ENCODE measurements around the gene TSR3.

TSR3 gene

DNA sequence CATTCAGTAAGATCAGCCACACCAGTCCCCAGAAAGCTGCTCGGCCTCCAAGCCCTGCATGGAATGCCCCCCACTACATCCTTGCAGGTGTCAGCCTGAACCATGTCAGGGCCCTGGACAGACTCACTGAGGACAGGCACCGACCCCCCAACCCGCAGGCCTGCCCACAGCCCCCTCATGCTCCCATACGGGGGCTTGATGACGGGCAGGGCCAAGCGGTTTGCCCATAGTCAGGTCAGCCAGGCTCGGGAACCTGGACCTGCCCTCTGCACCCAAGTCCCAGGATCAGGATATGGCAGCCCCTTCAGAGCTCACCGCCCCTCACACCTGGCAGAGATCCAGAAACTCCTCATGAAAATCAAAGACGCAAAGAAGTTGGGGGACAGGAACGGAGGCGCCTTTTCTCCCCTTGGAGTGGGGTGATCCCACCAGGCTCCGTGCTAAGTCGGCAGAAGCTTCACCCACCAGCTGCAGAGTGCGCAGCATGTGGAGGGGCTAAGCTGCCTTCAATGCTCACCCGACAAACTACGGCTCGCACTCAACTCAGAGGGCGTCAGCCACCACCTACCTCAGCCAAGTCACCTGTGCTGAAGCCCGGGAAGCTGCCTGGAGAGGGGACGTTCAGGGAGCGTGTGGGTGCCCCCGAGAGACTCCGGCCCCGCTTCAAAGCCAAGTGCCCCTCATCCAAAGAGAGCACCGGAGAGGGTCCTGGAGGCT is 26.6 kb upstream of the TSR3 start:
- Histone ChIP-seq H3K9ac (ENCODE audit: low read depth, low read length) (no peak overlapping the region), H4K20me1 (ENCODE audit: insufficient read depth, low read length) (peaks cover 17% of the 10 kb centered on the region), H3K4me3 (ENCODE audit: low read depth in 1 of 2, low read length in 2 of 2) (no peak overlapping the region), H3K4me1 (ENCODE audit: insufficient read depth, low read length) (no peaks in the 10 kb centered on the region), H3K27me3 (ENCODE audit: insufficient read depth, low read length, poor library complexity) (no peaks in the 10 kb centered on the region), H3K4me2 (ENCODE audit: insufficient read depth, low read length) (no peak overlapping the region), H3K27ac (ENCODE audit: low read length) (no peak overlapping the region), H3K9me3 (ENCODE audit: insufficient read depth, low read length, severe bottlenecking) (no peaks in the 10 kb centered on the region), H3K79me2 (ENCODE audit: insufficient read depth, low read length) (no peaks in the 10 kb centered on the region), H3K36me3 (ENCODE audit: insufficient read depth, low read length) (peaks cover 26% of the 10 kb centered on the region), H2AFZ (ENCODE audit: low read depth, low read length) (no peak overlapping the region)
- ATAC-seq (ENCODE audit: insufficient read depth, low read depth) = no peak
- TF ChIP-seq EZH2 (IDR thresholded peaks at IDR 0.05; ENCODE audit: borderline replicate concordance, low read depth, low read length, severe bottlenecking) = no peak
- TF ChIP-seq, protein P1, sequence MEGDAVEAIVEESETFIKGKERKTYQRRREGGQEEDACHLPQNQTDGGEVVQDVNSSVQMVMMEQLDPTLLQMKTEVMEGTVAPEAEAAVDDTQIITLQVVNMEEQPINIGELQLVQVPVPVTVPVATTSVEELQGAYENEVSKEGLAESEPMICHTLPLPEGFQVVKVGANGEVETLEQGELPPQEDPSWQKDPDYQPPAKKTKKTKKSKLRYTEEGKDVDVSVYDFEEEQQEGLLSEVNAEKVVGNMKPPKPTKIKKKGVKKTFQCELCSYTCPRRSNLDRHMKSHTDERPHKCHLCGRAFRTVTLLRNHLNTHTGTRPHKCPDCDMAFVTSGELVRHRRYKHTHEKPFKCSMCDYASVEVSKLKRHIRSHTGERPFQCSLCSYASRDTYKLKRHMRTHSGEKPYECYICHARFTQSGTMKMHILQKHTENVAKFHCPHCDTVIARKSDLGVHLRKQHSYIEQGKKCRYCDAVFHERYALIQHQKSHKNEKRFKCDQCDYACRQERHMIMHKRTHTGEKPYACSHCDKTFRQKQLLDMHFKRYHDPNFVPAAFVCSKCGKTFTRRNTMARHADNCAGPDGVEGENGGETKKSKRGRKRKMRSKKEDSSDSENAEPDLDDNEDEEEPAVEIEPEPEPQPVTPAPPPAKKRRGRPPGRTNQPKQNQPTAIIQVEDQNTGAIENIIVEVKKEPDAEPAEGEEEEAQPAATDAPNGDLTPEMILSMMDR (IDR thresholded peaks at IDR 0.05; ENCODE audit: borderline replicate concordance, extremely low read depth, low read length, poor library complexity, severe bottlenecking) = no peak
- no peak for DNase-seq

DNA sequence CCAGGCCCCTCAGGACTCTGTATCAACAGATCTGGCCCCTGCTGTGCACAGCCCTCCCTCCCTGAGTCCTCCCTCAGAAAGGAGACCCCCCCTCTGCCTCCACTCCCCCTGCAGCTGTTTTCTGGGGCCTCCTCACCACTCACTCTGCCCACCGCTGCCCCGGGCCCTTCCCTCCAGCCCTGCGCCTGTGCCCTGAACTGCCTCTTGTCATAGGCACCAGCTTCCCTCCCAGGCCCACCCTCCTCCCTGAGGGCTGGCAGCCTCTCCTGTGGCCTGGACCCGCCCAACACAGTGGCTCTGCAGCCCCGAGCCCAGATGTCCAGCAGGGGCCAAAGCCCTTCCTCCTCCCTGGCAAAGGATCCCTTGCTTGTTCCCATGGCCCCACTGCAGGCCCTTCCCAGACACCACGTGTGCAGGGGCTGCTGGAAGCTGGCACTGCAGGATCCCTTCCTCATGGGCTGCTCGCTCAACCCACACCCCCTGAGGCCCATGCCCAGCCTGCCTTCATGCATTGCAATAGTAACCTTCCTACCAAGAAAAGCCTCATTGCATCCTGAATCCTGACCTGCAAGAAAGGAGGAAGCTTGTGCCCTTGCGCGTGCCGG is 25.8 kb upstream of the TSR3 start:
- no peak for ATAC-seq (ENCODE audit: insufficient read depth, low read depth)
- no peaks in the 10 kb centered on the region for H3K79me2 ChIP-seq (ENCODE audit: insufficient read depth, low read length)

DNA sequence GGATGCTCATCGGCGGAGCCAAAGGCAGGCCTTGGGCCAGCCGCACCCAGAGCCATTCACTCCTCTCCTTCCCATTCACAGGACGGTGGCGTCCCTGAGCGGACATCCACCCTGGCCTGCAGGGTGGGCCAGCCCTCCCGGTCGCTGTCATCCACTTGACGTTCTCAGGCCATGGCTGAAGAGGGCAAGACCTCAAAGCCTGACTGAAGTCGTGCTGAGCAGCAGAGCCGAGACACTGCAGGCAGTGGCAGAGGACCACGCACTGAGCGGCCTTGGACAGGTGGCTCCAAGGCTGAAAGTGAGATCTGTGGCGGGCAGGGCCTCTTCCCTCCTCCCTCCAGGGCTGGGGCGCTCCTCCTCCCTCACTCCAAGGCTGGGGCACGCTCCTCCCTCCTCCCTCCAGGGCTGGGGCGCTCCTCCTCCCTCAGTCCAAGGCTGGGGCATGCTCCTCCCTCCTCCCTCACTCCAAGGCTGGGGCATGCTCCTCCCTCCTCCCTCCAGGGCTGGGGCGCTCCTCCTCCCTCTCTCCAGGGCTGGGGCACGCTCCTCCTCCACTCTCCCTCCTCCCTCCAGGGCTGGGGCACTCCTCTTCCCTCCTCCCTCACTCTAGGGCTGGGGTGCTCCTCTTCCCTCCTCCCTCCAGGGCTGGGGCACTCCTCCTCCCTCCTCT is 24.2 kb upstream of the TSR3 start:
- no peak overlapping the region for H3K4me3 ChIP-seq (ENCODE audit: low read depth in 1 of 2, low read length in 2 of 2)
- no peak overlapping the region for H2AFZ ChIP-seq (ENCODE audit: low read depth, low read length)
- ATAC-seq (ENCODE audit: insufficient read depth, low read depth) (no peak), DNase-seq (no peak)
- H3K4me1 ChIP-seq (ENCODE audit: insufficient read depth, low read length) = no peaks in the 10 kb centered on the region
- H3K79me2 ChIP-seq (ENCODE audit: insufficient read depth, low read length) = no peaks in the 10 kb centered on the region
- no peak for TF ChIP-seq EZH2 (IDR thresholded peaks at IDR 0.05; ENCODE audit: borderline replicate concordance, low read depth, low read length, severe bottlenecking)
- TF ChIP-seq, protein P1 (IDR thresholded peaks at IDR 0.05; ENCODE audit: borderline replicate concordance, extremely low read depth, low read length, poor library complexity, severe bottlenecking) = no peak
- no peaks in the 10 kb centered on the region for H3K27me3 ChIP-seq (ENCODE audit: insufficient read depth, low read length, poor library complexity)
- H3K36me3 ChIP-seq (ENCODE audit: insufficient read depth, low read length) = peaks cover 20% of the 10 kb centered on the region
- H3K9ac ChIP-seq (ENCODE audit: low read depth, low read length) = no peak overlapping the region
- peaks cover 17% of the 10 kb centered on the region for H4K20me1 ChIP-seq (ENCODE audit: insufficient read depth, low read length)
- H3K9me3 ChIP-seq (ENCODE audit: insufficient read depth, low read length, severe bottlenecking) = no peaks in the 10 kb centered on the region
- no peak overlapping the region for H3K4me2 ChIP-seq (ENCODE audit: insufficient read depth, low read length)
- H3K27ac ChIP-seq (ENCODE audit: low read length) = no peak overlapping the region

More for the DNA sequence above, 25.8 kb upstream of the TSR3 start:
- no peak overlapping the region for H3K9ac ChIP-seq (ENCODE audit: low read depth, low read length)
- H3K4me3 ChIP-seq (ENCODE audit: low read depth in 1 of 2, low read length in 2 of 2) = no peak overlapping the region
- H2AFZ ChIP-seq (ENCODE audit: low read depth, low read length) = no peak overlapping the region
- H4K20me1 ChIP-seq (ENCODE audit: insufficient read depth, low read length) = peaks cover 17% of the 10 kb centered on the region
- H3K27ac ChIP-seq (ENCODE audit: low read length) = no peak overlapping the region
- H3K27me3 ChIP-seq (ENCODE audit: insufficient read depth, low read length, poor library complexity) = no peaks in the 10 kb centered on the region
- TF ChIP-seq, protein P1 (IDR thresholded peaks at IDR 0.05; ENCODE audit: borderline replicate concordance, extremely low read depth, low read length, poor library complexity, severe bottlenecking) = no peak
- no peak for TF ChIP-seq EZH2 (IDR thresholded peaks at IDR 0.05; ENCODE audit: borderline replicate concordance, low read depth, low read length, severe bottlenecking)
- no peak for DNase-seq
- no peak overlapping the region for H3K4me2 ChIP-seq (ENCODE audit: insufficient read depth, low read length)
- peaks cover 26% of the 10 kb centered on the region for H3K36me3 ChIP-seq (ENCODE audit: insufficient read depth, low read length)
- no peaks in the 10 kb centered on the region for H3K9me3 ChIP-seq (ENCODE audit: insufficient read depth, low read length, severe bottlenecking)
- no peaks in the 10 kb centered on the region for H3K4me1 ChIP-seq (ENCODE audit: insufficient read depth, low read length)

Data from DND-41 (cell line).